Coronary artery (tissue), 2 donors: Measurements from ENCODE around the gene PARD3.

Experiments
- DNase-seq: peaks from one replicate; pipeline ENCODE4 v3.0.0-alpha.2; 2017; ENCODE audit warnings: low spot score
- H3K27ac ChIP-seq, 2 donors: fragments of 200-600 bp; sonication (generic); one replicate each; pipeline ENCODE4 v1.5.1; 2016 to 2019
- H3K4me3 ChIP-seq: fragments of 200-600 bp; sonication (generic); 2 replicates; pipeline ENCODE4 v1.5.1; 2016; ENCODE audit warnings: mild to moderate bottlenecking, moderate library complexity
- TF ChIP-seq, protein P1 (sequence below): fragments of 200-600 bp; sonication (generic); IDR thresholded peaks from one replicate; pipeline ENCODE4 v1.5.1; 2019; ENCODE audit warnings: antibody characterized with exemption

Gene PARD3

DNA sequence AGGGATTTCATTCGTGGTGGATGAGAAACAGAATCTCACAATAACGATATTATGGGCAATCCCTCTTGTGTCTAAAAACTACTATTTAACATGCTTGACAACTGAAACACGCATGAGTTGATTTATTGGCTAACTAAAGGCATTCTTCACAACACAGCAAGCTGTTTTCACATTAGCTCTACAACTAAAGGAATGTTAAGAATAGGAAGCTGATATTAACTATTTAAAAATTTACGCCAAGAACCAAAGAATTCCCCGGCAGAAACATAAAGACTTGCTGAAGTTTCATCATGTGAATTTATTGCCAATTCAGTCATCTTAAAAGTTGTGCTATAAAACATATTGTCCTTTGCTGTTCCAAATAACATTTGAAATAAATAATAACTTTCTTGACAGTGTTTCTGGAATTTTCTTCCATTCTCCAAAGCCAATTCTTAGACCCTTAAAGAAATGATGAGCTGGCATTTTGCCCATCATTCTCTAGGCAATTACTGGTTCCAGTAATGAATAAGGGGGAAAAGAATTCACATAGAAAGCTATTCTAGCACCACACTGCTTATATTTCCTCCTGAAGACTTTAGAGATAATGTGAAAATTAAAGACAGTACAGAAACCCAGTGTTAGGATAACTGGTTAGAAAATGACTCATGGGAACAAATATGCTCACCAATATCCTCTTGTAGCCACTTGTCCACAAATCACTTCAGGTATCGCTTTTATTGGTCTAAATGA is 233.1 kb downstream of the PARD3 start:
- TF ChIP-seq, protein P1, sequence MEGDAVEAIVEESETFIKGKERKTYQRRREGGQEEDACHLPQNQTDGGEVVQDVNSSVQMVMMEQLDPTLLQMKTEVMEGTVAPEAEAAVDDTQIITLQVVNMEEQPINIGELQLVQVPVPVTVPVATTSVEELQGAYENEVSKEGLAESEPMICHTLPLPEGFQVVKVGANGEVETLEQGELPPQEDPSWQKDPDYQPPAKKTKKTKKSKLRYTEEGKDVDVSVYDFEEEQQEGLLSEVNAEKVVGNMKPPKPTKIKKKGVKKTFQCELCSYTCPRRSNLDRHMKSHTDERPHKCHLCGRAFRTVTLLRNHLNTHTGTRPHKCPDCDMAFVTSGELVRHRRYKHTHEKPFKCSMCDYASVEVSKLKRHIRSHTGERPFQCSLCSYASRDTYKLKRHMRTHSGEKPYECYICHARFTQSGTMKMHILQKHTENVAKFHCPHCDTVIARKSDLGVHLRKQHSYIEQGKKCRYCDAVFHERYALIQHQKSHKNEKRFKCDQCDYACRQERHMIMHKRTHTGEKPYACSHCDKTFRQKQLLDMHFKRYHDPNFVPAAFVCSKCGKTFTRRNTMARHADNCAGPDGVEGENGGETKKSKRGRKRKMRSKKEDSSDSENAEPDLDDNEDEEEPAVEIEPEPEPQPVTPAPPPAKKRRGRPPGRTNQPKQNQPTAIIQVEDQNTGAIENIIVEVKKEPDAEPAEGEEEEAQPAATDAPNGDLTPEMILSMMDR: no peak

DNA sequence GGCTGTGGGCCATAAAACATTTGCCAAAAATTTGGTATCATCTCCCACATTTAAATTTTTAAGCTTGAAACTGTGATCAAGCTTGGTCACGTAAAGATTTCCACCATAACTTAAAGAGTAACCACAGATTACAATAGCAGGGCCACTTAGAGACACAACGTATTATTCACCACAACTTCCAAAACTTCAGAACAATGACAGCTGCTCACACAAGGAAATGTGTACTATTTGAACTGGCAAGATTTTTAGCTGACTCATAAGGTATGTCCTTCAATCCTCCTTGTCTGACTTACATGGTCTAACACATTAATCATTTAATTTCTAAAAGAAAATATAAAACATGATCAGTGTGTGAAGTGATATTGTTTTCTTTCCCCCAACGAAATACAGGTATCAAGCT is 234.5 kb downstream of the PARD3 start:
- Histone ChIP-seq H3K4me3 (no peak overlapping the region), H3K27ac (no peak overlapping the region)
- DNase-seq: no peak
- TF ChIP-seq, protein P1: no peak

More for the DNA sequence above, 233.1 kb downstream of the PARD3 start:
- H3K27ac ChIP-seq: no peak overlapping the region
- no peak overlapping the region for H3K4me3 ChIP-seq
- DNase-seq: no peak

DNA sequence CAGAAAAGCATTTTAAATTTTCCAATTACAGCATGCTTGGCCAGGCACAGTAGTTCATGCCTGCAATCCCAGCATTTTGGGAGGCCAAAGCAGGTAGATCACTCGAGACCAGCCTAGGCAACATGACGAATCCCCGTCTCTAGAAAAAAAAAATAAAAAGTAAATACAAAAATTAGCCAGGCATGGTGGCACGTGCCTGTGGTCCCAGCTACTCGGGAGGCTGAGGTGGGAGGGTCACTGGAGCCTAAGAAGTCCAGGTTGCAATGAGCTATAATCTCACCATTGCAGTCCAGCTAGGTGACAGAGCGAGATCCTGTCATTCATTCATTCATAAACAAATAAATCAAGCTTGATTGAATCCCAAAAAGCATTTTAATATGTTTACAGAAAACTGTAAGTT is 234.9 kb downstream of the PARD3 start:
- Histone ChIP-seq H3K4me3 (no peak overlapping the region), H3K27ac (no peak overlapping the region)
- TF ChIP-seq, protein P1: no peak
- DNase-seq: no peak

DNA sequence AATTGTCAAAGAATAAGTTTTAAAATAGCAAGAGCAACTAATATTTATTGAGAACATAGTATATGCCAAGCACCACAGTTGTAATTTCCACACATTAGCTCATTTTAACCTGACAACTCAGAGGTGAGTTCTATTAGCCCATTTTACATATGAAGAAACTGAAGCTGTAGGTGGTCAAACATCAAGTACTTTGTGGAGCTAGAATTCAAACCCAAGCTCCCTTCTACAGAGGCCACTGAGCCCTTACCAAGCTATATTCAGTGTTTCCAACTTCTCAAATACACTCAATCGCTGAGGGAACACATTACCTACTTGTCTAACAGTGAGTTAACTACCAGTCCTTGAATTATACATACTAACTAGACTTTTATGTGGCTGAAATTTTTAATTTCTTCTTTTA is 236.6 kb downstream of the PARD3 start:
- Histone ChIP-seq H3K4me3 (no peak overlapping the region), H3K27ac (no peak overlapping the region)
- TF ChIP-seq, protein P1: no peak
- no peak for DNase-seq

DNA sequence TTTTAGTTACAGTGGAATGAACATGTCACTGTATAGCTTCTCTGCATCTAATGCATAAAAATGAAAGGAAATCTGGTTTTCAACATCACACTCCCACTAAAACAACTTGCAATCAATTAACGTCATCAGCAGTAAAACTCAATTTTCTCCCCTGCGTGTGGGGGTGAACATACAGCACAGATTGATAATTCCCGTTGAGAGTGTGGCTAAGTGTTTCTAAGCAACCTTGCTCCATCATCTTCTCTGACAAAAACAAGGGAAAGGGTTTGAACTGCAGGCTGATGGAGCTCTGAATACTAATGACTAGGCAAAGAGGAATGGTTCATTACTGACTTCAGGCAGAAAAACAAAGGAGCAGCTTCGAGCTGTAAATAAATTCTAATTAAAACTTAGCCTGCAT is 238.3 kb downstream of the PARD3 start:
- no peak for DNase-seq
- Histone ChIP-seq H3K27ac (no peak overlapping the region), H3K4me3 (no peak overlapping the region)
- TF ChIP-seq, protein P1: no peak

DNA sequence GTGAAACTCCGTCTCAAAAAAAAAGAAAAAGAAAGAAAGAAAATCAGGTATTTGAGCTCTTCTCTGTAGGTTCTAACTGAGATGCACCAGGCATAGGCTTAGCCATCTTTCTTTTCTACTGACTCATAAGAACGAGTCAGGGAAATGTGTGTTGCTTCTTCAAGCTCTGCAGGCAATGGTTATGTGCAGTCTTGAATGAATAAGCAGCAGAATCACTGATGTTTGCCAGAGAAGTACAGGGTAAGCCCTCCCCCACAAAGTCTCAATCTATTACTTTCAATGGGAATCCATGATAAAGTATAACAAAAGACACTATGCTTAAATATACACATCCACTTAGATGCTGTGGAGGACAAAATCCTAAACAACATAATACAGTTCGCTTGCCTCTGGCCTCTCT is 239.2 kb downstream of the PARD3 start:
- TF ChIP-seq, protein P1: no peak
- Histone ChIP-seq H3K4me3 (no peak overlapping the region), H3K27ac (no peak overlapping the region)
- DNase-seq: no peak

- Histone ChIP-seq H3K27ac (peak overlapping the region in 1 of 2 donors; percentile 7), H3K4me3 (no peak overlapping the region)
- TF ChIP-seq, protein P1: no peak
- no peak for DNase-seq
These were observed 240.7 kb downstream of the PARD3 start for GRCh38 chr10:34574353-34574934.
